HEK293T (cell line): ENCODE data around the gene NDP.

ENCODE experiments used
- BHLHE40 ChIP-seq: fragments of 450-650 bp; IDR thresholded peaks from 2 replicates; pipeline ENCODE4 v1.6.1; 2016; ENCODE audit warnings: mild to moderate bottlenecking, moderate library complexity, borderline replicate concordance
- NFRKB ChIP-seq: fragments of 450-650 bp; IDR thresholded peaks from 2 replicates; pipeline ENCODE4 v1.6.1; 2016; ENCODE audit warnings: mild to moderate bottlenecking, moderate library complexity
- SP1 ChIP-seq: fragments of 450-650 bp; IDR thresholded peaks from 2 replicates; pipeline ENCODE4 v1.6.1; 2017
- TARDBP ChIP-seq: fragments of 450-650 bp; IDR thresholded peaks from 2 replicates; pipeline ENCODE4 v1.6.1; 2016

DNA sequence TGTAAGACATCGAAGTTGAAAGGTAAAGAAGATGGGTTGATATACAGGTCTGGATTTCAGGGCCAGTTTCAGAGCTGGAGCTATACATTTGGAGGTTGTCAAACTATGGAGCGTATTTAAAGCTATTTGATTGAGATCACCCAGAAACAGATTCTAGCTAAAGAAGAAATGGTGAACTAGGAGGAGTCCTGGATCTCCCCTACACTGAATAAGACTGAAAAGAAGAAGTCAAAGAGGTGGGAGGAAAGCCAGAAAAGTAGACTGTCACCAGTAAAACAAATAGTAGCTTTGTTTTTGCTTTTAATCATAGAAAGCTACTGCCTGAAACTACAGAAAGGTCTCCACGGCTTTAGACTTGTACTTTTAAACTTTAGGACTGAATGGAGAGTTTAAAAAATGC, 5.0 kb upstream of the NDP start:
- TF ChIP-seq TARDBP = no peak
- no peak for TF ChIP-seq NFRKB
- TF ChIP-seq BHLHE40 = no peak
- no peak for TF ChIP-seq SP1
